GM13977 (cell line): ENCODE results near the gene SLC31A1.

Experiments used
- DNase-seq: peaks from one replicate; pipeline ENCODE4 v3.0.0; 2012; ENCODE audit warnings: low spot score
- CTCF ChIP-seq: IDR thresholded peaks from 2 replicates; pipeline ENCODE4 v1.5.1; 2012; ENCODE audit warnings: mild to moderate bottlenecking, control low read depth; ENCODE audit not compliant: insufficient read depth; ENCODE audit errors: extremely low read depth, missing control alignments
- in situ Hi-C: fragments of 300-500 bp; cut with MboI; formaldehyde crosslinking; loops from one replicate; pipeline ENCODE4 v1.12.0; 2022; ENCODE audit warnings: low sequenced_read_pairs, low pct_unique_long_range_greater_than_20kb, mixed read lengths, inconsistent platforms; ENCODE audit not compliant: unreplicated experiment

Gene SLC31A1

GRCh38 chr9:113254991-113255390 lies 33.6 kb downstream of the SLC31A1 start:
- no peak for TF ChIP-seq CTCF
- DNase-seq, result no peak
- in situ Hi-C loops, result no loop called here

GRCh38 chr9:113255438-113255837 lies 34.1 kb downstream of the SLC31A1 start:
- in situ Hi-C loops, result no loop called here
- DNase-seq, result no peak
- no peak for TF ChIP-seq CTCF

- TF ChIP-seq CTCF, result no peak
- in situ Hi-C loops, result no loop called here
- no peak for DNase-seq
These were observed 36.5 kb downstream of the SLC31A1 start for GRCh38 chr9:113257863-113258262.

GRCh38 chr9:113258282-113258681 lies 36.9 kb downstream of the SLC31A1 start:
- in situ Hi-C loops, result no loop called here
- TF ChIP-seq CTCF, result no peak
- DNase-seq, result no peak

GRCh38 chr9:113261917-113262671 lies 40.8 kb downstream of the SLC31A1 start:
- in situ Hi-C loops, result no loop called here
- no peak for DNase-seq
- TF ChIP-seq CTCF, result no peak

- DNase-seq, result no peak
- in situ Hi-C loops, result no loop called here
- TF ChIP-seq CTCF, result no peak
These were observed 44.8 kb downstream of the SLC31A1 start for GRCh38 chr9:113266174-113266573.
